Hypothalamus (tissue), 51 donors: ENCODE results near the gene PAX7.
"Not testable (repeated sequence)": the region's sequence is repeated elsewhere in the genome, so short reads cannot be mapped to it uniquely, and the experiment has no call there.

Experiments used
- DNase-seq, 51 donors: peaks; one replicate each; lab custom pipeline; 2025; lab: John Stamatoyannopoulos, UW

PAX7 gene

GRCh38 chr1:18748435-18748834 lies 117.8 kb downstream of the PAX7 start:
- DNase-seq: no peak

GRCh38 chr1:18749569-18749968 lies 118.9 kb downstream of the PAX7 start:
- DNase-seq: no peak

GRCh38 chr1:18750600-18750999 lies 120.0 kb downstream of the PAX7 start:
- no peak for DNase-seq

GRCh38 chr1:18751425-18751824 lies 120.8 kb downstream of the PAX7 start:
- DNase-seq: no peak

- DNase-seq: no peak
Measured at GRCh38 chr1:18752409-18752808, 121.8 kb downstream of the PAX7 start.

GRCh38 chr1:18760156-18760555 lies 129.5 kb downstream of the PAX7 start:
- DNase-seq: no peak

GRCh38 chr1:18761948-18762840 lies 131.5 kb downstream of the PAX7 start:
- peak in 4 of 51 donors; percentile 4 to 18 (median 7) for DNase-seq

GRCh38 chr1:18764362-18764761 lies 133.7 kb downstream of the PAX7 start:
- DNase-seq: peak in 1 of 51 donors; percentile 3

- DNase-seq: no peak
Measured at GRCh38 chr1:18765725-18766124, 135.1 kb downstream of the PAX7 start.

- no peak for DNase-seq
Measured at GRCh38 chr1:18766328-18766727, 135.7 kb downstream of the PAX7 start.

GRCh38 chr1:18767576-18767975 lies 136.9 kb downstream of the PAX7 start:
- not testable (repeated sequence) for DNase-seq

GRCh38 chr1:18768086-18768485 lies 137.4 kb downstream of the PAX7 start:
- no peak for DNase-seq

- no peak for DNase-seq
Measured at GRCh38 chr1:18769140-18769539, 138.5 kb downstream of the PAX7 start.

GRCh38 chr1:18770799-18771198 lies 140.2 kb downstream of the PAX7 start:
- DNase-seq: no peak

- DNase-seq: no peak
Measured at GRCh38 chr1:18773753-18774152, 143.1 kb downstream of the PAX7 start.

GRCh38 chr1:18775341-18775740 lies 144.7 kb downstream of the PAX7 start:
- DNase-seq: no peak

- no peak for DNase-seq
Measured at GRCh38 chr1:18776777-18777176, 146.1 kb downstream of the PAX7 start.

- DNase-seq: no peak
Measured at GRCh38 chr1:18778437-18778836, 147.8 kb downstream of the PAX7 start.

GRCh38 chr1:18781031-18781430 lies 150.4 kb downstream of the PAX7 start:
- DNase-seq: no peak

- no peak for DNase-seq
Measured at GRCh38 chr1:18783705-18784481, 153.2 kb downstream of the PAX7 start.

GRCh38 chr1:18784482-18784831 lies 153.8 kb downstream of the PAX7 start:
- DNase-seq: no peak

- no peak for DNase-seq
Measured at GRCh38 chr1:18786149-18786548, 155.5 kb downstream of the PAX7 start.
